Activated CD8-positive, alpha-beta T cell treated with anti-CD3 and anti-CD28 coated beads, Interleukin-2, amount 10 ng/mL, durations not matched to agents 7 days and 5 days (primary cell): Measurements from ENCODE around the gene RNF4. TPM values are rescaled to one million over a fixed set of nuclear protein-coding genes. Genes with fewer than 3 reads are reported as not detected.
"Not testable (repeated sequence)": the region's sequence is repeated elsewhere in the genome, so short reads cannot be mapped to it uniquely, and the experiment has no call there.

Experiments
- ATAC-seq: fragments of 150-1000 bp; cut with Tn5 transposase; one replicate; pipeline ENCODE4 v1.10.0; 2021; ENCODE audit warnings: moderate library complexity
- CTCF ChIA-PET: fragments of 350-600 bp; sonication (Branson Sonifier 250); formaldehyde crosslinking; loops from one replicate; lab custom pipeline; 2021; ENCODE audit warnings: antibody characterized with exemption; lab: Charles Lee
- POLR2A ChIA-PET: fragments of 350-600 bp; sonication (Branson Sonifier 250); formaldehyde crosslinking; loops from one replicate; lab custom pipeline; 2021; ENCODE audit warnings: antibody characterized with exemption; lab: Charles Lee
- DNase-seq: peaks from one replicate; pipeline ENCODE4 v3.0.0-alpha.2; 2020
- H3K27ac Mint-ChIP-seq: one replicate; pipeline ENCODE4 v1.8.0; 2021; ENCODE audit warnings: mild to moderate bottlenecking, mixed read lengths
- H3K27me3 Mint-ChIP-seq: one replicate; pipeline ENCODE4 v1.8.0; 2021; ENCODE audit warnings: low read depth, mixed read lengths
- H3K36me3 Mint-ChIP-seq: one replicate; pipeline ENCODE4 v1.8.0; 2021; ENCODE audit warnings: low read depth, mixed read lengths
- H3K4me1 Mint-ChIP-seq: one replicate; pipeline ENCODE4 v1.8.0; 2021; ENCODE audit warnings: low read depth, mixed read lengths
- H3K4me3 Mint-ChIP-seq: one replicate; pipeline ENCODE4 v1.8.0; 2021; ENCODE audit warnings: mild to moderate bottlenecking, mixed read lengths
- H3K9me3 Mint-ChIP-seq: one replicate; pipeline ENCODE4 v1.8.0; 2022; ENCODE audit warnings: mixed read lengths; ENCODE audit not compliant: insufficient read depth
- total RNA-seq, 2 experiments: library from RNA; stranded (reverse); gene quantifications; one replicate each; pipeline ENCODE4 v1.2.3, GENCODE V29; 2021

The RNF4 gene
- total RNA-seq, 2 experiments from 2014 or later: 105 to 118 TPM

- Mint-ChIP-seq H3K4me1 (peaks cover 13% of the 10 kb centered on the region), H3K9me3 (no peaks in the 10 kb centered on the region), H3K36me3 (peaks cover 2% of the 10 kb centered on the region), H3K4me3 (peak overlapping the region; percentile 58), H3K27me3 (peaks cover 17% of the 10 kb centered on the region), H3K27ac (no peak overlapping the region)
- CTCF ChIA-PET: interaction anchor here (0.6 to 2.3 kb wide), 6 partner anchors 41 to 454 kb away, joined by 3 to 10 read pairs (median 4); partner anchors contain the start of gene NELFA
- peak; percentile 67 for DNase-seq
- POLR2A ChIA-PET: no interaction called here
- peak; percentile 98 for ATAC-seq
Measured at GRCh38 chr4:2462218-2462991, 6.5 kb upstream of the RNF4 start.

- no peaks in the 10 kb centered on the region for H3K9me3 Mint-ChIP-seq
- no peak overlapping the region for H3K27ac Mint-ChIP-seq
- no peak for DNase-seq
- CTCF ChIA-PET: interaction anchor here (1.0 to 2.8 kb wide), 5 partner anchors 222 to 455 kb away, joined by 3 to 14 read pairs (median 3); partner anchors contain the start of gene NELFA
- POLR2A ChIA-PET: no interaction called here
- peaks cover 2% of the 10 kb centered on the region for H3K36me3 Mint-ChIP-seq
- H3K4me1 Mint-ChIP-seq: peaks cover 20% of the 10 kb centered on the region
- H3K27me3 Mint-ChIP-seq: peaks cover 17% of the 10 kb centered on the region
- H3K4me3 Mint-ChIP-seq: peak overlapping the region; percentile 54
- ATAC-seq: no peak
Measured at GRCh38 chr4:2462992-2463762, 5.7 kb upstream of the RNF4 start.

- Mint-ChIP-seq H3K4me3 (no peak overlapping the region), H3K4me1 (peaks cover 24% of the 10 kb centered on the region), H3K36me3 (peaks cover 11% of the 10 kb centered on the region), H3K27me3 (peaks cover 17% of the 10 kb centered on the region), H3K9me3 (no peaks in the 10 kb centered on the region), H3K27ac (no peak overlapping the region)
- ATAC-seq (no peak), DNase-seq (no peak)
- ChIA-PET CTCF (interaction anchor here (0.9 to 2.8 kb wide), 4 partner anchors 9 to 245 kb away, joined by 3 to 14 read pairs (median 4); partner anchors contain the start of gene CFAP99), POLR2A (interaction anchor here (0.7 kb wide), 1 partner anchor 1181 kb away, joined by 3 read pairs; no protein-coding TSS in a partner anchor)
Measured at GRCh38 chr4:2465032-2465431, 3.9 kb upstream of the RNF4 start.

- H3K36me3 Mint-ChIP-seq: peaks cover 16% of the 10 kb centered on the region
- ATAC-seq, H3K4me3 Mint-ChIP-seq, H3K27ac Mint-ChIP-seq, DNase-seq, H3K9me3 Mint-ChIP-seq: not testable (repeated sequence)
- H3K27me3 Mint-ChIP-seq: peaks cover 15% of the 10 kb centered on the region
- H3K4me1 Mint-ChIP-seq: peaks cover 28% of the 10 kb centered on the region
- ChIA-PET POLR2A (interaction anchor here (0.7 to 1.0 kb wide), 2 partner anchors 224 to 1181 kb away, joined by 3 to 5 read pairs; partner anchors contain the start of genes HAUS3 and POLN), CTCF (interaction anchor here (1.2 to 2.8 kb wide), 3 partner anchors 24 to 246 kb away, joined by 3 to 14 read pairs (median 4); partner anchors contain the start of gene CFAP99)
Measured at GRCh38 chr4:2465544-2465943, 3.4 kb upstream of the RNF4 start.

- ATAC-seq: peak; percentile 63
Measured at GRCh38 chr4:2469192-2469984, 482 bp downstream of the RNF4 start.

GRCh38 chr4:2470791-2471190 is 1.9 kb downstream of the RNF4 start:
- Mint-ChIP-seq H3K27me3 (no peaks in the 10 kb centered on the region), H3K4me1 (peaks cover 48% of the 10 kb centered on the region), H3K9me3 (no peaks in the 10 kb centered on the region), H3K36me3 (peaks cover 63% of the 10 kb centered on the region), H3K4me3 (peak overlapping the region; percentile 99), H3K27ac (peak overlapping the region; percentile 99)
- ATAC-seq (no peak), DNase-seq (no peak)
- CTCF ChIA-PET: interaction anchor here (3.2 kb wide), 1 partner anchor 14 kb away, joined by 15 read pairs; no protein-coding TSS in a partner anchor
- POLR2A ChIA-PET: interaction anchor here (2.1 to 3.1 kb wide), 2 partner anchors 13 to 66 kb away, joined by 13 to 17 read pairs; partner anchors contain the start of gene FAM193A

More at GRCh38 chr4:2469192-2469984, 482 bp downstream of the RNF4 start:
- Mint-ChIP-seq H3K4me1 (peaks cover 43% of the 10 kb centered on the region), H3K27ac (peak overlapping the region; percentile 99), H3K4me3 (peak overlapping the region; percentile 99), H3K36me3 (peaks cover 51% of the 10 kb centered on the region), H3K9me3 (no peaks in the 10 kb centered on the region), H3K27me3 (peaks cover 2% of the 10 kb centered on the region)
- POLR2A ChIA-PET: interaction anchor here (0.6 to 3.1 kb wide), 26 partner anchors 9 to 756 kb away, joined by 3 to 39 read pairs (median 4); partner anchors contain the start of genes CFAP99, FAM193A, MXD4 and NSD2
- DNase-seq: peak; percentile 85
- CTCF ChIA-PET: interaction anchor here (0.7 to 3.2 kb wide), 14 partner anchors 10 to 485 kb away, joined by 3 to 15 read pairs (median 4); partner anchors contain the start of genes CFAP99, FAM193A, HAUS3 and NELFA

- DNase-seq: no peak
- ChIA-PET CTCF (interaction anchor here (1.1 kb wide), 1 partner anchor 252 kb away, joined by 3 read pairs; no protein-coding TSS in a partner anchor), POLR2A (interaction anchor here (0.9 kb wide), 1 partner anchor 9 kb away, joined by 3 read pairs; no protein-coding TSS in a partner anchor)
- no peak for ATAC-seq
- Mint-ChIP-seq H3K4me3 (no peak overlapping the region), H3K4me1 (peaks cover 52% of the 10 kb centered on the region), H3K36me3 (peaks cover 71% of the 10 kb centered on the region), H3K27me3 (no peaks in the 10 kb centered on the region), H3K9me3 (no peaks in the 10 kb centered on the region), H3K27ac (no peak overlapping the region)
Measured at GRCh38 chr4:2472187-2472586, 3.3 kb downstream of the RNF4 start.

GRCh38 chr4:2478229-2478628 is 9.3 kb downstream of the RNF4 start:
- peaks cover 72% of the 10 kb centered on the region for H3K36me3 Mint-ChIP-seq
- H3K4me3 Mint-ChIP-seq: no peak overlapping the region
- H3K4me1 Mint-ChIP-seq: peaks cover 75% of the 10 kb centered on the region
- CTCF ChIA-PET: no interaction called here
- POLR2A ChIA-PET: interaction anchor here (1.2 kb wide), 1 partner anchor 10 kb away, joined by 5 read pairs; the partner anchor contains the start of gene RNF4
- H3K27me3 Mint-ChIP-seq: no peaks in the 10 kb centered on the region
- H3K9me3 Mint-ChIP-seq: no peaks in the 10 kb centered on the region
- ATAC-seq (no peak), DNase-seq (no peak)
- H3K27ac Mint-ChIP-seq: no peak overlapping the region

- DNase-seq (no peak), ATAC-seq (no peak)
- no peak overlapping the region for H3K4me3 Mint-ChIP-seq
- H3K27ac Mint-ChIP-seq: no peak overlapping the region
- ChIA-PET CTCF (no interaction called here), POLR2A (no interaction called here)
- no peaks in the 10 kb centered on the region for H3K27me3 Mint-ChIP-seq
- H3K9me3 Mint-ChIP-seq: no peaks in the 10 kb centered on the region
- H3K36me3 Mint-ChIP-seq: peaks cover 64% of the 10 kb centered on the region
- H3K4me1 Mint-ChIP-seq: peaks cover 89% of the 10 kb centered on the region
Measured at GRCh38 chr4:2480649-2481048, 11.7 kb downstream of the RNF4 start.

- DNase-seq: no peak
- Mint-ChIP-seq H3K27ac (peak overlapping the region; percentile 88), H3K4me1 (peaks cover 94% of the 10 kb centered on the region), H3K9me3 (no peaks in the 10 kb centered on the region), H3K27me3 (no peaks in the 10 kb centered on the region), H3K36me3 (peaks cover 60% of the 10 kb centered on the region), H3K4me3 (no peak overlapping the region)
- POLR2A ChIA-PET: interaction anchor here (3.5 to 4.5 kb wide), 2 partner anchors 12 to 14 kb away, joined by 13 to 39 read pairs; partner anchors contain the start of gene RNF4
- ATAC-seq: no peak
- CTCF ChIA-PET: interaction anchor here (1.0 to 1.2 kb wide), 2 partner anchors 12 to 13 kb away, joined by 3 to 4 read pairs; partner anchors contain the start of gene RNF4
Measured at GRCh38 chr4:2482192-2482591, 13.3 kb downstream of the RNF4 start.
